Cerebellar cortex (tissue), 1 donor: ENCODE measurements around the gene CCDC141.

ENCODE experiments used
- DNase-seq: peaks from one replicate; pipeline ENCODE4 v3.0.0-alpha.2; 2015; ENCODE audit warnings: low spot score

CCDC141 gene

GRCh38 chr2:178870703-178871102, 179.2 kb downstream of the CCDC141 start:
- DNase-seq, result no peak

GRCh38 chr2:178865999-178866398, 183.9 kb downstream of the CCDC141 start:
- DNase-seq, result no peak

GRCh38 chr2:178865146-178865936, 184.6 kb downstream of the CCDC141 start:
- no peak for DNase-seq

- no peak for DNase-seq
Observed at GRCh38 chr2:178863856-178864620, 185.9 kb downstream of the CCDC141 start.

GRCh38 chr2:178863130-178863855, 186.6 kb downstream of the CCDC141 start:
- no peak for DNase-seq

GRCh38 chr2:178860551-178860950, 189.4 kb downstream of the CCDC141 start:
- peak; percentile 17 for DNase-seq

- no peak for DNase-seq
Observed at GRCh38 chr2:178859730-178860129, 190.2 kb downstream of the CCDC141 start.

GRCh38 chr2:178858896-178859625, 190.9 kb downstream of the CCDC141 start:
- DNase-seq, result no peak

GRCh38 chr2:178855151-178855550, 194.8 kb downstream of the CCDC141 start:
- no peak for DNase-seq

- no peak for DNase-seq
Observed at GRCh38 chr2:178848335-178848734, 201.6 kb downstream of the CCDC141 start.

GRCh38 chr2:178846458-178846802, 203.5 kb downstream of the CCDC141 start:
- no peak for DNase-seq

GRCh38 chr2:178845566-178846457, 204.1 kb downstream of the CCDC141 start:
- no peak for DNase-seq

- no peak for DNase-seq
Observed at GRCh38 chr2:178844701-178845100, 205.2 kb downstream of the CCDC141 start.

- DNase-seq, result no peak
Observed at GRCh38 chr2:178844269-178844668, 205.7 kb downstream of the CCDC141 start.

GRCh38 chr2:178843697-178844096, 206.2 kb downstream of the CCDC141 start:
- DNase-seq, result no peak

GRCh38 chr2:178836807-178837206, 213.1 kb downstream of the CCDC141 start:
- no peak for DNase-seq

GRCh38 chr2:178834086-178834485, 215.9 kb downstream of the CCDC141 start:
- no peak for DNase-seq

GRCh38 chr2:178833382-178833781, 216.6 kb downstream of the CCDC141 start:
- no peak for DNase-seq

- no peak for DNase-seq
Observed at GRCh38 chr2:178830451-178830850, 219.5 kb downstream of the CCDC141 start.

GRCh38 chr2:178829981-178830380, 220.0 kb downstream of the CCDC141 start:
- no peak for DNase-seq
